GM10847 (cell line): ENCODE data around the gene ARFGEF3.

ENCODE experiments used
- POLR2A ChIP-seq: IDR thresholded peaks from 2 replicates; pipeline ENCODE4 v1.6.1; 2011; ENCODE audit not compliant: insufficient read length; ENCODE audit errors: extremely low read depth

The ARFGEF3 gene

GRCh38 chr6:138198430-138199091, 36.8 kb downstream of the ARFGEF3 start:
- TF ChIP-seq POLR2A = no peak

GRCh38 chr6:138201836-138202235, 40.1 kb downstream of the ARFGEF3 start:
- TF ChIP-seq POLR2A = no peak

DNA sequence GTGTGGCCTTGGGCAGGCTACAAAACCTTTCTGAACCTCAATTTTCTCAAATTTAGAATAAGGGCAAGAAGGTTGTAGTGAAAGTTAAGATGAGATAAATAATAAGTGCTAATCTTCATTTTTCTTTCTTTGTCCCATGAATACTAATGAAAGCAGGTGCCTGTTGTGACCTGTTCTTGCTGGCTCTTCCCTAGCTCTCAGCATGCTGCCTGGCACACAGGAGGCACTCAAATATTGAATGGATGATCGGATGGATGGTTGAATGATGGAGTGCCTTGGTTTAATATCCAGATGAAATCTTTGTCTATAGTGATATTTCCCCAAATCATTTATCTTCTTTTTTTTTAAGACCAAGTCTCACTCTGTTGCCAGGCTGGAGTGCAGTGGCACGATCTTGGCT, 41.6 kb downstream of the ARFGEF3 start:
- TF ChIP-seq POLR2A = no peak

- no peak for TF ChIP-seq POLR2A
These were observed 42.6 kb downstream of the ARFGEF3 start for GRCh38 chr6:138204303-138204702.

DNA sequence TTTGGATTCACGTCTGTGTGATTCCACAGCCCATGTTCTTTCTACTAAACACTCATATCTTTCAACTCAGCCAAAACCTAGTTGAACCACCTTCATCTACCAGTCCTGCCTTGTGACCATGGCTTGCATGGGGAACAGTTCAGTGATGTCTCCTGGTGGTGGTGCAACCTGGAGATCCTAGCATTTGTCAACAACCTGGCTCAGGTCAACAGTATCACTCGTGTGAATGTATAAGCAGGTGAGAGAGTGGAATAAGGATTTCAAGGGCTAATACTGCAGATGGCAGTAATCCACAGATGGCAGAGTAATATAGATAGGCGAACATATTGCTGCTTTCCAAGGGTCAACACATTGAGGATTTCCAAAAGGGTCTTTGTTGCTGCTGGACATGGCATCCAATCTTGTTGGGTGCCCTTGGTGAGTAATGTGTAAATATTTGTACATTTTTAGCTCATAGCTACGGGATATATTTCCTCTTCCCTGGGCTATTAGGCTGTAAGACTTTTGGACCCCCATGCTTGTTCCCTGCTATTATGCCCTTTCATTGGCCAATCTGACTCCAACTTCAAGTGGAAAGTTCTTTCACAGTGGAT, 43.1 kb downstream of the ARFGEF3 start:
- no peak for TF ChIP-seq POLR2A

DNA sequence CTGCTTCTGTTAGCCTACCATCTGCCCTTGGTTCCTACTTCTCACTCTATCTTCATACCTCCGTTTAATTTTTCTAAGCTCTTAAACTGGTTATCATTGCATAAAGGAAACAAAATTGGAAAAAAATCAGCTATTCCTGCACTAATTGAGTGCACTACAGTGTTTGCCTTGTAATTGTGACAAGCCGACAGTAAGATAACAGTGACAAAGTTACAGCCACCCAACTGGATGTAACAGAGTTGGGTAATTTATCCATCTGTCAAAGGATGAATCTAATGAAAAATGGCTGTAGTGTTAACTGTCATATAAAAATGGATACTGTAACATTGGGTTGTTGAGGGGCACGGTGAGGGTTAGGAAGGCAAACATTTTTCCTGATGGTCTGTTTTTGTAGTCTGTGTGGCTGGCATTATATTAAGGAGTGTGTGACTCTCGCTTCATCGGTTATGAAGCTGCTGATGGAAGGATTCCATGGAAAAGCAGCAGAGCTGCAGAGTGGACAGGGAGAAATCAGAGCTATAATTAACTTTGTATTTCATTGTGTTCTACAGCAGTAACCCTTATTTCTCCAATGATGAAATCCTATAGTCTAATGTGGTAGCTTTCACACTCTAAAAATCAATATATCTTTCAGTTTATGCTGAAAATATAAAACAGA, 43.8 kb downstream of the ARFGEF3 start:
- no peak for TF ChIP-seq POLR2A

DNA sequence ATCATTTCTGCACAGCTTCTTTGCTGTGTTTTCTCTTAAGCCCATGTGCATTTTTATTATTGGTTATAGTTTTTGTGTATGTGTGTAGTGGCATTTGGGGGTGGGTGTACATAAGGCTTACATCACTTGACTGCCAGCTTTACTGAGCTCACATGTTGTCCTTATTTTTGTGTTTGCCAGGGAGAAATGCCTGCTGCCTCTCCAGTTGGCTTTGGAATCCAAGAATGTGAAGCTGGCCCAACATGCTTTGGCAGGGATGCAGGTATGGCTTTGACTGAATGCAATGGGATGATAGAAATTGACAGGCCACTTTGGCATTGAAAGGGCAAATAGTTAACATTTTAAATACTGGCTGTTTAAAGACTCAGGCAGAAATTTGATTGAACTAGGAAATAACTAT, 45.1 kb downstream of the ARFGEF3 start:
- TF ChIP-seq POLR2A = no peak

DNA sequence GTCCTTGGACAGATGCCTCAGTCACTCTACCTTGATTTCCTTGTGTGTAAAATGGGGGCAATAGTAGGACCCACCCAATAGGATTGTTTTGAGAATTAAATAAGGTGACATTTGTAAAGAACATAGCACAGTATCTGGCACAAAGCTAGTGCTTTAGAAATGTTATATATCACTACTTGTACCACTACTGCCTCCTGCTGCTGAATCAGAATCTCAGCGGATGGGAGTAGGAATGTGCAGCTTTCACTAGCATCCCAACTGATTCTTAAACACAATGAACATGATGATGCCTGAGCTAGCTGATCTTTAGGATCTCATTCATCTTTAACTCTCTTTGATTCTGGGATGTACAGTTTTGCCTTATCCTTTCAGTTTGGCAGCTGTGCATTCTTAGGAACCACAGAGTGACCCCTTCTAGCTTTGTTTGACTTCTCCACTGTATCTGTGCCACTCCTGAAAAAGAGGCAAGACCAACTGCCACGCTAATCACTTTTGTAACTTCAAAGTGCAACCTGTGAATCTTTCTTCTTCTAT, 49.4 kb downstream of the ARFGEF3 start:
- no peak for TF ChIP-seq POLR2A

DNA sequence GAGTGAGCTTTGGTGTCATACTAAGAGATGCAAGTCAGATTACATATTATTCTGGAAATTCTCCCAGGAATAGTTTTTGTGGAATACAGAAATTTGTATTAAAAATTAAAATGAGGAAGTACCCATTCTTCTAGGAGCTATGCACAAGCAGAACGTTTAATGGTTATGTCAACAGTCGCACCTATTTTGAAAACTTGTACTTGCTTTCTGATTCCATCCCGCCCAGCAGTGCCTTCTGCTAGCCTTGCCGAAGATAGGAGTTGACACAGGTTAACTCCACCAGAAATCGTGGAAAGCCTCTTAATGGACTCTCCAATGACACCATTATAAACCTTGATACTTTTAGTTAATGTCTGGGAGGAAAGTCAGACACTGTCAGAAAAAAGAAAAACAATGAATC, 49.9 kb downstream of the ARFGEF3 start:
- TF ChIP-seq POLR2A = no peak

GRCh38 chr6:138215093-138215782, 53.5 kb downstream of the ARFGEF3 start:
- no peak for TF ChIP-seq POLR2A

DNA sequence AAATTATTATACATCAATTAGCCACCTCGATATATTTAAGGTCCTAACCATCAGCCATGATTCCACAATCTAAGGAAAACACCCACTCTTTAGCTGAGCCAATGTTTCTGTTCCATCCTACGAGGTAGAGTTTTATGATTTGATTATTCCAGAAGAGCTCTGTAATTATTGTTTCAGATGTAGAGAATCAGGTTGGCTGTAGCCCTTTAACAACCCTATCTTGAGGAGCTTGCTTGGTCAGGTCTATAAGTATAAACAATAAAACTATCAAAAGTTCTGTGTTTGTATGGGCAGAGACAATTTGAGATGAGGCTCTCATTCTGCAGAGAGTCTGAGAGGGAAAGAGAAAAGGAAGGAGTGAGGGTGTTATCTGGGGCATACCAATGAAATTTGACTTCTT, 56.7 kb downstream of the ARFGEF3 start, which contains the start of gene PBOV1:
Gene PBOV1, minus strand, starts transcription at position 43 of the 400 bp plus-strand sequence. CDS start 96 bp downstream, outside the sequence.
- TF ChIP-seq POLR2A = no peak

- no peak for TF ChIP-seq POLR2A
These were observed 57.7 kb downstream of the ARFGEF3 start for GRCh38 chr6:138219398-138219797.

GRCh38 chr6:138219901-138220300, 58.2 kb downstream of the ARFGEF3 start:
- no peak for TF ChIP-seq POLR2A

GRCh38 chr6:138222901-138223546, 61.3 kb downstream of the ARFGEF3 start:
- TF ChIP-seq POLR2A = no peak

DNA sequence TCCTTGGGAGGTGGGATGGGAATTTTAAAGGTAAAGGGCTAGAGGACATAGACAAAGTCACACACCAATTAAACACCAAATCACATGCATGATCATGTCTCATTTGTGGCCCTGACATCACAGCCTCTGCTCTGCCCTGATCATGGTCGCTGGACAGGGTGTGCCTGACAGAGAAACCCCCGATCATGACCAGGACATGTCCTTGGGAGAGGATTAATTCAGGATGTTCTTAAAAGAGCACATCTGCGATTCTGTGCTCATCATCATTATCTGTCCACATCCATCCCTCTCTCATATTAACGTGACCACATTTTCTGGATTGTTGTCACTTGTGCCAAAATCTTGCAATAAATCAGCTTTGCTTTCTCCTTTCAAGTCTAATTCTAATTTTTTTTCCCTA, 64.2 kb downstream of the ARFGEF3 start:
- TF ChIP-seq POLR2A = no peak
